Measurements from ENCODE around the gene PSMA6. TPM values are rescaled to one million over a fixed set of nuclear protein-coding genes. Genes with fewer than 3 reads are reported as not detected.

PSMA6 gene
- total RNA-seq = 129 to 167 TPM (median 137 TPM) in 3 replicates
- long read RNA-seq, transcript PSMA6-201 (7 exons, 1,029 nt) = major isoform, 118 of 122 reads
- long read RNA-seq, partial matches to known transcripts = 0 of 122 reads
- long read RNA-seq, other reads (novel, unspliced or antisense) = 2 of 122 reads

DNA sequence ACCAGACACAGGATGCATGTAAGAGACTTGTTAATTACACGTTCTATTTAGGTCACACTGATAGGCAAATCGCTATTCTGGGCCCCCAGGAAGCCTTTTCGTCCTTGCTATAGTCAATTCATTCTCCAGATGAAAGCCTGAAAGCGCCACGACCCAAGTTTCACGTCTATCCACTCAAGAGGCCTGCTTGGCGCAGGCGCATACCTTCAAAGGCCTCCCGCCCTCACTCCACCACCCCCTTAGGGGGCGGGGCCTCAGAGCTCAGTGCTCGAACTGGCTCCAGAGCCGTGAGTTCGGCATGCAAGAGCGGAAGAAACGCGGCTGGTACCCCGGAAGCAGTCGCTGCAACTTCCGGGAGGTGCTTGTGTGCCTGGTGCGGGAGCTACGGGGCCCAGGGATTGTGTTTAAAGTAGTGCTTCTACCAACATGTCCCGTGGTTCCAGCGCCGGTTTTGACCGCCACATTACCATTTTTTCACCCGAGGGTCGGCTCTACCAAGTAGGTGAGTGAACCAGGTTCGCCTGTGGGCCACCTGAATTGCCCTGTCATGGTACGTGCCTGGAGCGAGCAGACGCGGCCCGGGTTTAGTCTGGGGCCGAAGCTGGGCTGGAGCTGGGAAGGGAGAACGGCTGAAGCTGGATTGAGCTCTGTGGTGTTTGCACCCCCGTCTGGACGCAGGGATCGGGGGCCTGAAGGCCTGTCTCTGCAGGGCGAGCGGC is at the start of gene PSMA6:
TSS of gene PSMA6 (plus strand) at position 332 of the 719 bp plus-strand sequence. CDS start at position 427, 95 bp downstream.
- Mint-ChIP-seq H3K36me3 (ENCODE audit: low read depth) (no peaks in the 10 kb centered on the region), H3K27me3 (ENCODE audit: low read depth) (no peaks in the 10 kb centered on the region), H3K4me1 (ENCODE audit: low read depth) (peaks cover 44% of the 10 kb centered on the region), H3K9me3 (ENCODE audit: low read depth) (no peaks in the 10 kb centered on the region), H3K4me3 (ENCODE audit: unreplicated experiment) (peak within 1 kb of the TSS; percentile 98), H3K27ac (ENCODE audit: unreplicated experiment) (peak within 1 kb of the TSS; percentile 99)
- peak; percentile 99 for DNase-seq (ENCODE audit: low spot score)
- TF ChIP-seq CTCF (IDR thresholded peaks at IDR 0.05) = peak; percentile 23

GRCh38 chr14:35242599-35243311 is 49.4 kb upstream of the PSMA6 start:
- Mint-ChIP-seq H3K27ac (ENCODE audit: unreplicated experiment) (no peak overlapping the region), H3K36me3 (ENCODE audit: low read depth) (peaks cover 5% of the 10 kb centered on the region), H3K27me3 (ENCODE audit: low read depth) (no peaks in the 10 kb centered on the region), H3K4me3 (ENCODE audit: unreplicated experiment) (no peak overlapping the region), H3K9me3 (ENCODE audit: low read depth) (no peaks in the 10 kb centered on the region), H3K4me1 (ENCODE audit: low read depth) (peaks cover 13% of the 10 kb centered on the region)
- DNase-seq (ENCODE audit: low spot score) = no peak
- no peak for TF ChIP-seq CTCF (IDR thresholded peaks at IDR 0.05)

DNA sequence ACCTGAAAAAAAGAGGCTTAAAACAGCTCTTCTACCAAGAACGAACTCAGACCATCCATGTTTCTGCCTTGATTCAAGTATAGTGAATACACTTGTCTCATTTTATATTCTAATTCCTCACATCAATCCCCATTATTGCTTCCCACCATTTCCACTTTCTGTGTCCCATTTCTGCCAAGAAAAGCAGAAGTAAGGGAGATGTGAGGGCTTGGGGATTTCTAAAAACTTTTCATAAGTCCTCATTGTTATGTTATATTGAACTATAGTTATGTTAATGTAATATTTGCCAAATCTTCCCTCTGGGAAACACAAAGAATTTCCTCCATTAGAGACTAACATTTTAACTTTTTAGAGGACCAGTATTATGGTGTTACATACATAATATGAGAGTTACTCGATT is 48.2 kb upstream of the PSMA6 start:
- Mint-ChIP-seq H3K9me3 (ENCODE audit: low read depth) (no peaks in the 10 kb centered on the region), H3K27me3 (ENCODE audit: low read depth) (no peaks in the 10 kb centered on the region), H3K27ac (ENCODE audit: unreplicated experiment) (no peak overlapping the region), H3K4me3 (ENCODE audit: unreplicated experiment) (no peak overlapping the region), H3K36me3 (ENCODE audit: low read depth) (peaks cover 5% of the 10 kb centered on the region), H3K4me1 (ENCODE audit: low read depth) (peaks cover 15% of the 10 kb centered on the region)
- no peak for TF ChIP-seq CTCF (IDR thresholded peaks at IDR 0.05)
- no peak for DNase-seq (ENCODE audit: low spot score)

- Mint-ChIP-seq H3K36me3 (ENCODE audit: low read depth) (peaks cover 3% of the 10 kb centered on the region), H3K4me1 (ENCODE audit: low read depth) (peaks cover 15% of the 10 kb centered on the region), H3K4me3 (ENCODE audit: unreplicated experiment) (no peak overlapping the region), H3K9me3 (ENCODE audit: low read depth) (no peaks in the 10 kb centered on the region), H3K27me3 (ENCODE audit: low read depth) (no peaks in the 10 kb centered on the region), H3K27ac (ENCODE audit: unreplicated experiment) (no peak overlapping the region)
- TF ChIP-seq CTCF (IDR thresholded peaks at IDR 0.05) = no peak
- DNase-seq (ENCODE audit: low spot score) = no peak
These were observed 47.6 kb upstream of the PSMA6 start for GRCh38 chr14:35244542-35244941.

- DNase-seq (ENCODE audit: low spot score) = no peak
- Mint-ChIP-seq H3K4me1 (ENCODE audit: low read depth) (peaks cover 15% of the 10 kb centered on the region), H3K4me3 (ENCODE audit: unreplicated experiment) (no peak overlapping the region), H3K27ac (ENCODE audit: unreplicated experiment) (no peak overlapping the region), H3K36me3 (ENCODE audit: low read depth) (peaks cover 3% of the 10 kb centered on the region), H3K27me3 (ENCODE audit: low read depth) (no peaks in the 10 kb centered on the region), H3K9me3 (ENCODE audit: low read depth) (no peaks in the 10 kb centered on the region)
- no peak for TF ChIP-seq CTCF (IDR thresholded peaks at IDR 0.05)
These were observed 47.1 kb upstream of the PSMA6 start for GRCh38 chr14:35245051-35245450.
